ENCODE measurements around the gene OR6T1. TPM values are rescaled to one million over a fixed set of nuclear protein-coding genes. Genes with fewer than 3 reads are reported as not detected.

The OR6T1 gene, protein sequence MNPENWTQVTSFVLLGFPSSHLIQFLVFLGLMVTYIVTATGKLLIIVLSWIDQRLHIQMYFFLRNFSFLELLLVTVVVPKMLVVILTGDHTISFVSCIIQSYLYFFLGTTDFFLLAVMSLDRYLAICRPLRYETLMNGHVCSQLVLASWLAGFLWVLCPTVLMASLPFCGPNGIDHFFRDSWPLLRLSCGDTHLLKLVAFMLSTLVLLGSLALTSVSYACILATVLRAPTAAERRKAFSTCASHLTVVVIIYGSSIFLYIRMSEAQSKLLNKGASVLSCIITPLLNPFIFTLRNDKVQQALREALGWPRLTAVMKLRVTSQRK
- not detected in 2 replicates for total RNA-seq
- long read RNA-seq: 0 reads

DNA sequence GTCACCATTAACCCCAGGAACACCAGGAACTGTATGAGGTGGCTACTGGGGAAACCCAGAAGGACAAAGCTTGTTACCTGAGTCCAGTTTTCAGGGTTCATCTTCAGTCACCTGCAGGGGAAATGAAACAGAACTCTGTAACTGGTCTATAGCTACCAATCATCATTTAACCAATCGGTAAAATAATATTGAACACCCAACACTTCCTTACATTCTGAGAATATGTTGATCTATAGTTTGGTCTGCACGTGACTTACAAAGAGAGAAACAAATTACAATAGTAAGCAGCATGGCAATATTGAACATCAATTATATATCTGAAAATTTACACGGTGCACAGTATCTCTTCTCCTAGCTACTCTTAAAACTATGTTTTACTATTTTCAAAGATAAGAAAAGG lies at the start of gene OR6T1:
Gene OR6T1, minus strand, starts transcription at position 101 of the 400 bp plus-strand sequence. Its CDS starts 0 bp downstream, at position 101.
- Mint-ChIP-seq H3K4me3 (ENCODE audit: low read depth) (no peak within 1 kb of the TSS), H3K9me3 (ENCODE audit: low read depth) (no peaks in the 10 kb centered on the region), H3K27ac (no peak within 1 kb of the TSS), H3K4me1 (ENCODE audit: low read depth) (peaks cover 21% of the 10 kb centered on the region), H3K27me3 (no peaks in the 10 kb centered on the region), H3K36me3 (ENCODE audit: insufficient read depth) (no peaks in the 10 kb centered on the region)
- TF ChIP-seq, protein P1, sequence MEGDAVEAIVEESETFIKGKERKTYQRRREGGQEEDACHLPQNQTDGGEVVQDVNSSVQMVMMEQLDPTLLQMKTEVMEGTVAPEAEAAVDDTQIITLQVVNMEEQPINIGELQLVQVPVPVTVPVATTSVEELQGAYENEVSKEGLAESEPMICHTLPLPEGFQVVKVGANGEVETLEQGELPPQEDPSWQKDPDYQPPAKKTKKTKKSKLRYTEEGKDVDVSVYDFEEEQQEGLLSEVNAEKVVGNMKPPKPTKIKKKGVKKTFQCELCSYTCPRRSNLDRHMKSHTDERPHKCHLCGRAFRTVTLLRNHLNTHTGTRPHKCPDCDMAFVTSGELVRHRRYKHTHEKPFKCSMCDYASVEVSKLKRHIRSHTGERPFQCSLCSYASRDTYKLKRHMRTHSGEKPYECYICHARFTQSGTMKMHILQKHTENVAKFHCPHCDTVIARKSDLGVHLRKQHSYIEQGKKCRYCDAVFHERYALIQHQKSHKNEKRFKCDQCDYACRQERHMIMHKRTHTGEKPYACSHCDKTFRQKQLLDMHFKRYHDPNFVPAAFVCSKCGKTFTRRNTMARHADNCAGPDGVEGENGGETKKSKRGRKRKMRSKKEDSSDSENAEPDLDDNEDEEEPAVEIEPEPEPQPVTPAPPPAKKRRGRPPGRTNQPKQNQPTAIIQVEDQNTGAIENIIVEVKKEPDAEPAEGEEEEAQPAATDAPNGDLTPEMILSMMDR (IDR thresholded peaks at IDR 0.05; ENCODE audit: unreplicated experiment): no peak
- no peak for DNase-seq (ENCODE audit: low spot score, unreplicated experiment)

DNA sequence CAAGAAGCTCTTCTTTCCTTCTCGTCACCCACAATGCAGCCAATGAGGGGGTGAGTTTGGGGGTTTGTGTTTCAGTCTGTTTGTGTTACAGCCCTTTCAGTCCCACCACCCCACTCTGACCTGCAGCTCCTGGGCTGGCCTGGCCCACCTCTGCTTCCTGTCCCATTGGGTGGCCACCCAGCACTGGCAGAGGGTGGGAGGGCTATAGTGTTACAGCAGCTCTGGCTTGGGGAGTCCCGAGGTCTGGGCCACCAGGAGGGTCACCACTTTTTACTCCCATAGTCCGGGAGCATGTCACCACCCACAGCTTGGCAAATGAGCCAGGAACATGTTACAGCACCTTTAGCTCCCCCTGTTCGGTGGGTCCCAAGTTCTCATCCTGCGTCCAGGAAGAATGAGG lies 35.7 kb upstream of the OR6T1 start:
- DNase-seq (ENCODE audit: low spot score, unreplicated experiment): no peak
- H3K27me3 Mint-ChIP-seq: peaks cover 3% of the 10 kb centered on the region
- peaks cover 5% of the 10 kb centered on the region for H3K4me1 Mint-ChIP-seq (ENCODE audit: low read depth)
- H3K4me3 Mint-ChIP-seq (ENCODE audit: low read depth): no peak overlapping the region
- TF ChIP-seq, protein P1 (IDR thresholded peaks at IDR 0.05; ENCODE audit: unreplicated experiment): no peak
- no peak overlapping the region for H3K27ac Mint-ChIP-seq
- H3K36me3 Mint-ChIP-seq (ENCODE audit: insufficient read depth): peaks cover 2% of the 10 kb centered on the region
- peaks cover 22% of the 10 kb centered on the region for H3K9me3 Mint-ChIP-seq (ENCODE audit: low read depth)

DNA sequence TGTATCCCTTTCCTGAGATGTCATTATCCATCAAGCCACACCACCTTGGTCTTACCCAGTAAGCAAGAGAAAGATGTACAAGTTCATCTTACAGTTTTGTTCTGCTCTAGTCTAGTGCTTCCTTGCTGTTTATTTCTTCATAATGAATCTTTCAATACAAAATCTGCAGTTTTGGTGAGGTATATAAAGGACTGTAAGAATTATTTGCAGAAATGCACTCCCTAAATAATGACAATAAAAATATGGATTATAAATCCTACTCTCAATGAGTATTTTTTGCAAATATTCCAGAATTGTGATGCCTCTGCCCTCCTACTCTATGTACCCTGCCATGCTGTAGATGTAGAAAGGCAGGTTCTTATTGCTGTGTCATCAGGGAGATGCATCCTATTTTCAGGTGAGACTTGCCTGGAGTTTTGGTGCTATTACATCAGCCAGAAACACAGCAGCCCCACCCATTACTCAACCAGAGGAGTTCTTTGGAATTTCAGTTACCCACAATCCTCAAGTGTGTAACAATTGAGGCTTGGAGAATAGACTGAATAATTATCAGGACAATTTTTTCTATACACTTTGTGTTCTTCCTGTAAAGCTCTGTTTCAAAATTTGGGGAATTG lies 34.2 kb upstream of the OR6T1 start, which contains the start of gene OR10S1:
Gene OR10S1, minus strand, starts transcription at position 51 of the 617 bp plus-strand sequence. CDS start 117 bp downstream, outside the sequence.
- no peak within 1 kb of the TSS for H3K27ac Mint-ChIP-seq
- peaks cover 2% of the 10 kb centered on the region for H3K36me3 Mint-ChIP-seq (ENCODE audit: insufficient read depth)
- H3K4me3 Mint-ChIP-seq (ENCODE audit: low read depth): no peak within 1 kb of the TSS
- peaks cover 5% of the 10 kb centered on the region for H3K4me1 Mint-ChIP-seq (ENCODE audit: low read depth)
- TF ChIP-seq, protein P1 (IDR thresholded peaks at IDR 0.05; ENCODE audit: unreplicated experiment): no peak
- DNase-seq (ENCODE audit: low spot score, unreplicated experiment): no peak
- H3K27me3 Mint-ChIP-seq: peaks cover 3% of the 10 kb centered on the region
- peaks cover 13% of the 10 kb centered on the region for H3K9me3 Mint-ChIP-seq (ENCODE audit: low read depth)

DNA sequence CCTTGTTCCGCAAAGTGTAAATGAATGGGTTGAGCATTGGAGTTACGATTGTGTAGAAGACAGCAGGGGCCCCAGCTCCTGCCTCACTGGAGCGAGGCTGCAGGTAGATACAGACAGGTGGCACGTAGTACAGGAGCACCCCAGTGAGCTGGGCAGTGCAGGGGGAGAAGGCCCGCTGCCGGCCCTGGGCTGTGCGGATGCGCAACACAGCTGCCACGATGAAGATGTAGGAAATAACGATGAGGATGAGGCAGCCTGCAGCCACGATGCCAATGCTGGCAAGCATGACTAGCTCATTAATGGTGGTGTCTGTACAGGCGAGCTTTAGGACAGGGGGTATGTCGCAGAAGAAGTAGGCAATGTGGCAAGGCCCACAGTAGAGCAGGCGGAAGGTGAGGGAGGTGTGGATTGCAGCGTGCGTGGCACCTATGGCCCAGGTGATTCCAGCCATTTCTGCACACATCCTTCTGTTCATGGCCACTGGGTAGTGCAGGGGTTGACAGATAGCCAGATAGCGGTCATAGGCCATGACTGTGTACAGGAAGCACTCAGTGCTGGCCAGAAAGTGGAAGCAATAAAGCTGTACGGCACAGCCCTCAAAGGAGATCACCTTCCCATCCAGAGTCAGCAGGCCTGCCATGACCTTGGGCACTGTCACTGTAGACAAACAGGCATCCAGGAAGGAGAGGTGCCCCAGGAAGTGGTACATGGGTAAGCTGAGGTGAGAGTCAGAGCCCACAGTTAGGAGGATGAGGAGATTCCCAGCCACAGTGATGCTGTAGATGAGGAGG lies 33.3 kb upstream of the OR6T1 start:
- Mint-ChIP-seq H3K4me1 (ENCODE audit: low read depth) (peaks cover 5% of the 10 kb centered on the region), H3K36me3 (ENCODE audit: insufficient read depth) (no peaks in the 10 kb centered on the region), H3K4me3 (ENCODE audit: low read depth) (no peak overlapping the region), H3K27me3 (peaks cover 3% of the 10 kb centered on the region), H3K27ac (no peak overlapping the region), H3K9me3 (ENCODE audit: low read depth) (peaks cover 4% of the 10 kb centered on the region)
- no peak for DNase-seq (ENCODE audit: low spot score, unreplicated experiment)
- TF ChIP-seq, protein P1 (IDR thresholded peaks at IDR 0.05; ENCODE audit: unreplicated experiment): no peak

DNA sequence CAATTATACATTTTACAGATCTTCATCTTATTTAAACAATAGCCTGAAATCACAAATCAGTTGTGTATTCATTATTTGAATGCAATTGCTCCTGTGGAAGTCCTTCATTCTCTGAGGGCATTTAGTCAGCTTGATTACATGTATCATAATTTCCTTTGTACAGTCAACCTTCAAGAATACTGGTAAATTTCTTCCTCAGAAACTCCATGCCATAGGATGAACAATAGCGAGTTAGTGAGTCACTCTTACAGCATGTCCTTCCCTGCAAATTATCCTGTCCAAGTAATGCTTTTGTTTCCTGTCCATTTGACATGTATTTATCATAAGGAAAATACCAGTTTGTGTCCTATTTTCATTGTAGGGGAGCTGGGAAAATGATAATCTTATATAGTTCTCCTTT lies 30.2 kb upstream of the OR6T1 start:
- no peaks in the 10 kb centered on the region for H3K4me1 Mint-ChIP-seq (ENCODE audit: low read depth)
- TF ChIP-seq, protein P1 (IDR thresholded peaks at IDR 0.05; ENCODE audit: unreplicated experiment): no peak
- no peak overlapping the region for H3K27ac Mint-ChIP-seq
- peaks cover 3% of the 10 kb centered on the region for H3K27me3 Mint-ChIP-seq
- peaks cover 3% of the 10 kb centered on the region for H3K9me3 Mint-ChIP-seq (ENCODE audit: low read depth)
- no peaks in the 10 kb centered on the region for H3K36me3 Mint-ChIP-seq (ENCODE audit: insufficient read depth)
- H3K4me3 Mint-ChIP-seq (ENCODE audit: low read depth): no peak overlapping the region
- DNase-seq (ENCODE audit: low spot score, unreplicated experiment): no peak

All from progenitor cell of endocrine pancreas (in vitro differentiated cells).